Measurements from ENCODE around the gene CCDC192. TPM values are rescaled to one million over a fixed set of nuclear protein-coding genes. Genes with fewer than 3 reads are reported as not detected.

Gene CCDC192
- total and polyA plus RNA-seq, 10 of the 15 experiments (the other 5 are each of a cell fraction or from before 2014, with no cell fraction given), result 0.20 to 0.79 (median 0.32) TPM; not detected in 4

GRCh38 chr5:127849408-127849807 is 146.2 kb downstream of the CCDC192 start:
- Histone ChIP-seq H3K27me3 (replicated peaks in 1 of 2; ENCODE audit: control insufficient read depth in 2 of 2, insufficient read depth in 2 of 2, low read length in 1 of 2) (no peaks in the 10 kb centered on the region), H2AFZ (ENCODE audit: control insufficient read depth, low read depth, low read length) (no peak overlapping the region), H3K9me3 (replicated peaks; ENCODE audit: control insufficient read depth, insufficient read depth, low read length) (no peaks in the 10 kb centered on the region), H3K4me2 (ENCODE audit: control insufficient read depth, insufficient read depth) (no peak overlapping the region), H3K36me3 (ENCODE audit: control insufficient read depth in 2 of 2, insufficient read depth in 2 of 2, low read length in 1 of 2) (no peaks in the 10 kb centered on the region), H3K9ac (ENCODE audit: control insufficient read depth, insufficient read depth, low read length) (no peak overlapping the region), H3K4me3 (no peak overlapping the region), H3K4me1 (ENCODE audit: control insufficient read depth, insufficient read depth, low read length) (no peaks in the 10 kb centered on the region), H4K20me1 (ENCODE audit: control insufficient read depth, insufficient read depth) (no peaks in the 10 kb centered on the region), H3K79me2 (ENCODE audit: control insufficient read depth, insufficient read depth, low read length) (no peaks in the 10 kb centered on the region), H3K27ac (ENCODE audit: control insufficient read depth, insufficient read depth) (no peak overlapping the region)
- in situ Hi-C loops (cut with MboI), result no loop called here
- ChIA-PET RAD21 (ENCODE audit: unreplicated experiment) (no interaction called here), POLR2A (no interaction called here), SMC1A (ENCODE audit: uncharacterized antibody, unreplicated experiment) (interaction anchor here (0.8 to 1.5 kb wide), 6 partner anchors 9 to 186 kb away, joined by 3 to 5 read pairs (median 3); no protein-coding TSS in a partner anchor), CTCF (interaction anchor here (1.5 kb wide), 1 partner anchor 18 kb away, joined by 6 read pairs; no protein-coding TSS in a partner anchor)
- BruUV-seq (replicated peaks), result no TSS peak
- no peak for TF ChIP-seq TCF7 (IDR thresholded peaks at IDR 0.05; ENCODE audit: borderline replicate concordance)
- TF ChIP-seq JUND (IDR thresholded peaks at IDR 0.05; ENCODE audit: low read depth, low read length), result no peak
- no peak for TF ChIP-seq SREBF1 (IDR thresholded peaks at IDR 0.05; ENCODE audit: low read length)
- TF ChIP-seq ZBED1 (IDR thresholded peaks at IDR 0.05; ENCODE audit: borderline replicate concordance), result no peak
- TF ChIP-seq ZBTB11 (CRISPR knock-in tag; IDR thresholded peaks at IDR 0.05), result no peak
- no peak for TF ChIP-seq CHD4 (IDR thresholded peaks at IDR 0.05)
- no peak for TF ChIP-seq FOXK2 (IDR thresholded peaks at IDR 0.05)
- TF ChIP-seq ZNF592 (IDR thresholded peaks at IDR 0.05), result no peak
- no peak for TF ChIP-seq ZNF384 (IDR thresholded peaks at IDR 0.05; ENCODE audit: borderline replicate concordance, low read depth, low read length)
- TF ChIP-seq HDAC6 (IDR thresholded peaks at IDR 0.05; ENCODE audit: unreplicated experiment), result no peak
- no peak for TF ChIP-seq EGR1 (IDR thresholded peaks at IDR 0.05; ENCODE audit: borderline replicate concordance in 1 of 2, low read depth in 2 of 2, low read length in 2 of 2)
- FAIRE-seq (no peak), ATAC-seq (no peak), DNase-seq (ENCODE audit: low read depth, low spot score) (no peak)
- intact Hi-C loops (cut with micrococcal nuclease; ENCODE audit: unreplicated experiment), result no loop called here
- WGBS (ENCODE audit: insufficient coverage, insufficient replicate concordance, low lambda C conversion rate, missing lambda C conversion rate), result 16% methylated on average over 2 of the region's 2 CpGs

Measured in GM12878 (cell line).